Loucy (cell line): Measurements from ENCODE around the gene MN1.

Experiments
- H2AFZ ChIP-seq: fragments of 200-600 bp; sonication (generic); 2 replicates; pipeline ENCODE4 v1.6.0; 2016; ENCODE audit warnings: antibody characterized with exemption, mild to moderate bottlenecking, low read length, moderate library complexity
- H3F3A ChIP-seq: fragments of 200-600 bp; 2 replicates; pipeline ENCODE4 v1.6.0; 2016; ENCODE audit warnings: antibody characterized with exemption, low read depth, mild to moderate bottlenecking
- H3K27me3 ChIP-seq: fragments of 200-600 bp; sonication (generic); 2 replicates; pipeline ENCODE4 v1.6.1; 2014; ENCODE audit warnings: low read length, mild to moderate bottlenecking; ENCODE audit not compliant: insufficient read depth, poor library complexity, severe bottlenecking
- H3K36me3 ChIP-seq: fragments of 200-600 bp; sonication (generic); 2 replicates; pipeline ENCODE4 v1.6.1; 2016; ENCODE audit warnings: low read length; ENCODE audit not compliant: insufficient read depth
- H3K4me1 ChIP-seq: fragments of 200-600 bp; sonication (generic); 2 replicates; pipeline ENCODE4 v1.5.1; 2014; ENCODE audit warnings: low read length, mild to moderate bottlenecking; ENCODE audit not compliant: insufficient read depth, poor library complexity, severe bottlenecking
- H3K4me2 ChIP-seq: fragments of 200-600 bp; sonication (generic); 2 replicates; pipeline ENCODE4 v1.6.0; 2014; ENCODE audit warnings: antibody characterized with exemption, low read length, low read depth, mild to moderate bottlenecking; ENCODE audit not compliant: poor library complexity, severe bottlenecking
- H3K4me3 ChIP-seq: fragments of 200-600 bp; sonication (generic); 2 replicates; pipeline ENCODE4 v1.5.1; 2014; ENCODE audit warnings: low read length, mild to moderate bottlenecking, mixed read lengths; ENCODE audit not compliant: poor library complexity, severe bottlenecking
- H3K79me2 ChIP-seq: fragments of 200-600 bp; sonication (generic); 2 replicates; pipeline ENCODE4 v1.6.1; 2014; ENCODE audit warnings: low read length; ENCODE audit not compliant: insufficient read depth
- H3K9ac ChIP-seq: fragments of 200-600 bp; sonication (generic); 2 replicates; pipeline ENCODE4 v1.6.0; 2014; ENCODE audit warnings: mild to moderate bottlenecking, low read depth, low read length, moderate library complexity; ENCODE audit not compliant: poor library complexity, severe bottlenecking
- H3K9me2 ChIP-seq: fragments of 200-600 bp; sonication (generic); replicated peaks from 2 replicates; pipeline ENCODE4 v1.6.1; 2016; ENCODE audit warnings: low read depth, low read length, mixed read lengths
- H3K9me3 ChIP-seq: fragments of 200-600 bp; sonication (generic); 2 replicates; pipeline ENCODE4 v1.6.1; 2014; ENCODE audit warnings: mild to moderate bottlenecking, antibody characterized with exemption, low read length, low read depth; ENCODE audit not compliant: insufficient read depth
- H4K20me1 ChIP-seq: fragments of 200-600 bp; sonication (generic); 2 replicates; pipeline ENCODE4 v1.6.0; 2014; ENCODE audit warnings: antibody characterized with exemption, low read length, mild to moderate bottlenecking; ENCODE audit not compliant: insufficient read depth, poor library complexity, severe bottlenecking
- EZH2phosphoT487 ChIP-seq: fragments of 200-600 bp; IDR thresholded peaks from 2 replicates; pipeline ENCODE4 v1.6.1; 2018; ENCODE audit warnings: antibody characterized with exemption, mild to moderate bottlenecking, moderate library complexity, borderline replicate concordance
- TF ChIP-seq, protein P1 (sequence below): fragments of 200-600 bp; sonication (generic); conservative IDR thresholded peaks from 2 replicates; pipeline ENCODE4 v1.5.1; 2014; ENCODE audit warnings: mild to moderate bottlenecking, antibody characterized with exemption, low read length

The MN1 gene

DNA sequence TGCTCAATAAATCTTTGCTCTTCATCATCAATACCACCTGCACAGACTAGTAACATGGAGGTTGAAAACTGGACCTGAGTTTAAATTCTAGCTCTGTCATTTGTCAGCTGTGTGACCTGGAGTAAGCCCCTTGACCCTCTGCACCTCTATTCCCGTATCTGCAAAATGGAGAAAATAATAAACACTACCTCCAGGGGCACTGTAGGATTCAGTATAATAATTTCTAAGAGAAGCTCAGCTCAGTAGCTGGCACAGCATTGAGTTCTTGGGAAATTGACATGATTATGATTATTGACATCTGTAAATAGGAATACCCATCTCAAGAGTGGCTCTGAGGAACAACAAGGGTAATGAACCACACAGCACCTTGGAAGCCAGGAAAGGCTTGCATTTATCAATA is 78.4 kb downstream of the MN1 start:
- no peaks in the 10 kb centered on the region for H3K79me2 ChIP-seq
- H3K4me3 ChIP-seq = no peak overlapping the region

GRCh38 chr22:27720860-27721259 is 80.7 kb downstream of the MN1 start:
- Histone ChIP-seq H3K4me3 (no peak overlapping the region), H2AFZ (no peak overlapping the region), H3K27me3 (no peaks in the 10 kb centered on the region), H3K4me1 (peaks cover 14% of the 10 kb centered on the region), H3K9ac (no peak overlapping the region), H3K9me2 (no peaks in the 10 kb centered on the region), H4K20me1 (no peaks in the 10 kb centered on the region), H3K36me3 (no peaks in the 10 kb centered on the region), H3K4me2 (no peak overlapping the region), H3K9me3 (no peaks in the 10 kb centered on the region), H3F3A (no peaks in the 10 kb centered on the region), H3K79me2 (no peaks in the 10 kb centered on the region)
- TF ChIP-seq EZH2phosphoT487 = no peak
- TF ChIP-seq, protein P1, sequence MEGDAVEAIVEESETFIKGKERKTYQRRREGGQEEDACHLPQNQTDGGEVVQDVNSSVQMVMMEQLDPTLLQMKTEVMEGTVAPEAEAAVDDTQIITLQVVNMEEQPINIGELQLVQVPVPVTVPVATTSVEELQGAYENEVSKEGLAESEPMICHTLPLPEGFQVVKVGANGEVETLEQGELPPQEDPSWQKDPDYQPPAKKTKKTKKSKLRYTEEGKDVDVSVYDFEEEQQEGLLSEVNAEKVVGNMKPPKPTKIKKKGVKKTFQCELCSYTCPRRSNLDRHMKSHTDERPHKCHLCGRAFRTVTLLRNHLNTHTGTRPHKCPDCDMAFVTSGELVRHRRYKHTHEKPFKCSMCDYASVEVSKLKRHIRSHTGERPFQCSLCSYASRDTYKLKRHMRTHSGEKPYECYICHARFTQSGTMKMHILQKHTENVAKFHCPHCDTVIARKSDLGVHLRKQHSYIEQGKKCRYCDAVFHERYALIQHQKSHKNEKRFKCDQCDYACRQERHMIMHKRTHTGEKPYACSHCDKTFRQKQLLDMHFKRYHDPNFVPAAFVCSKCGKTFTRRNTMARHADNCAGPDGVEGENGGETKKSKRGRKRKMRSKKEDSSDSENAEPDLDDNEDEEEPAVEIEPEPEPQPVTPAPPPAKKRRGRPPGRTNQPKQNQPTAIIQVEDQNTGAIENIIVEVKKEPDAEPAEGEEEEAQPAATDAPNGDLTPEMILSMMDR = no peak

More for the DNA sequence above, 78.4 kb downstream of the MN1 start:
- no peaks in the 10 kb centered on the region for H3K9me2 ChIP-seq
- TF ChIP-seq, protein P1 = peak; percentile 41
- no peak for TF ChIP-seq EZH2phosphoT487
- no peak overlapping the region for H3K9ac ChIP-seq
- no peaks in the 10 kb centered on the region for H3K27me3 ChIP-seq
- H3K4me1 ChIP-seq = peaks cover 14% of the 10 kb centered on the region
- H3F3A ChIP-seq = no peaks in the 10 kb centered on the region
- H3K36me3 ChIP-seq = no peaks in the 10 kb centered on the region
- H4K20me1 ChIP-seq = no peaks in the 10 kb centered on the region
- no peak overlapping the region for H3K4me2 ChIP-seq
- no peak overlapping the region for H2AFZ ChIP-seq
- no peaks in the 10 kb centered on the region for H3K9me3 ChIP-seq

- Histone ChIP-seq H3K4me1 (peaks cover 14% of the 10 kb centered on the region), H3K9me3 (no peaks in the 10 kb centered on the region), H3K9ac (peak overlapping the region; percentile 63), H3K9me2 (no peaks in the 10 kb centered on the region), H4K20me1 (no peaks in the 10 kb centered on the region), H2AFZ (peak overlapping the region; percentile 60), H3K4me3 (peak overlapping the region; percentile 25), H3F3A (no peaks in the 10 kb centered on the region), H3K79me2 (no peaks in the 10 kb centered on the region), H3K27me3 (no peaks in the 10 kb centered on the region), H3K4me2 (peak overlapping the region; percentile 21), H3K36me3 (no peaks in the 10 kb centered on the region)
- no peak for TF ChIP-seq EZH2phosphoT487
- TF ChIP-seq, protein P1 = no peak
Measured at GRCh38 chr22:27719535-27720227, 81.9 kb downstream of the MN1 start.
